ENCODE data around the gene NUDT1.
"Not testable (repeated sequence)": the region's sequence is repeated elsewhere in the genome, so short reads cannot be mapped to it uniquely, and the experiment has no call there.

Gene NUDT1

DNA sequence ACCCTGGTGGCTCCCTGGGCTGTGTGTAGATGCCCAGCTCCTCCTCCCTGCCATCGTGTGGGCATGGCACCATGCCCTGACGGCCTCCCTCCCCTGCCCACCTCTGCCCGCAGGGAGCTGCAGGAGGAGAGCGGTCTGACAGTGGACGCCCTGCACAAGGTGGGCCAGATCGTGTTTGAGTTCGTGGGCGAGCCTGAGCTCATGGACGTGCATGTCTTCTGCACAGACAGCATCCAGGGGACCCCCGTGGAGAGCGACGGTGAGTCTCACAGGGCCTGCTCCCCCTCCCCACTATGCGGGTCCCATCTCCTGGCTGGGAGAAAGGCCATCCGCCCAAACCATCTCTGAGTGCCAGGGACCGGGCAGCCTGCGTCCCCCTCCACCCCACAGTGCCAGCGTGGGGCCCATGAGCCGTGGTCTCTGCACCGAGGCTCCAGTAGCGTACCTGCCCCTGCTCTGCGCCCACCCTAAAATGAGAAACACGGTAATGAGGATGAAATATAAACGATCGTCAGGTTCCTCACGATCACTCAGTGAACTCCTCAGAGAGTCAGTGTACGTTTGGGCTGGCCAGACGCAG is 7.8 kb downstream of the NUDT1 start:
- DNase-seq (ENCODE audit: low read depth): no peak

- no peak for DNase-seq (ENCODE audit: low read depth)
Observed at GRCh38 chr7:2251381-2251780, 9.4 kb downstream of the NUDT1 start.

DNA sequence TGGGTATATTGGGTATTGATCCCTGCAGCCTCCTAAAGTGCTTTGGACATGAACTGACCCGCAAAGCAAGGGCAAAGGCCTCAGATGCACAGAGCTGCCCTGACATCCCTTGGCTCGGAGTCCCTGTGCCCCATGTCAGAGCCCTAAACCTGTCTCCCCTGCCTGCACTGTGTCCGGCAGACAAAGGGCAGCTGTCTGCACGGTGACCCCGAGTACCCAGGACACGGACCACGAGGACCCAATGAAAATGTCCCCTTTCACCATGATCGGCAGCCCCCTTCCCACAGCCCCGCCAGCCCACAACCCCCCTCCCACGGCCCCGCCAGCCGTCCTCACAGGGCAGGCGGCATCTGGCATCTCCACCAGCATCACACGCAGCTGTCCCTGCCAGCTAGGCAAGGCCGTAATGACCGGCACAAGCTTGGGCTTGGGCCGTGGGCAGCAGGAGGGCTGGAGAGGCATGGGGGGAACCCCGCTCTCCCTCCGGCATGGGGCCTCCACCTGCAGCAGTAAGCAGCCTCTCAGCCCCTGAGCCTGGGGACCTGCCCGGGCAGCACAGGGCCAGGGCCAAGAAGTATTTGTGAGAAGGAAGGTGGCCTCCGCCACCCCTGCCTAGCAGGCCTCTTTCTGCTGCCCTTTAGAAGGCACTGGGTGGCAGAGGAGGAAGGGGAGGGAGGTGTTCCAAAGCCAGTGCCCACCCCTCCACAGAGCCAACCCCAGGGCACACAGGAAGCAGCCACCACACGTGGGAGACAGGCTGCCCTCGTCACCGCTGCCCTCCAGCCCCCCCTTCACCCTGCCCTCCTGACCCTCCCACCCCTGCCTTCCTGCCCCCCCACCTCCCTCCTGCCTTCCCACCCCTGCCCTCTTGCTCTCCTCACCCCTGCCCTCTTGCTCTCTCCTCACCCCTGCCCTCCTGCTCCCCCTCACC is 10.1 kb downstream of the NUDT1 start:
- DNase-seq (ENCODE audit: low read depth): no peak

- no peak for DNase-seq (ENCODE audit: low read depth)
Observed at GRCh38 chr7:2253021-2253420, 11.0 kb downstream of the NUDT1 start.

DNA sequence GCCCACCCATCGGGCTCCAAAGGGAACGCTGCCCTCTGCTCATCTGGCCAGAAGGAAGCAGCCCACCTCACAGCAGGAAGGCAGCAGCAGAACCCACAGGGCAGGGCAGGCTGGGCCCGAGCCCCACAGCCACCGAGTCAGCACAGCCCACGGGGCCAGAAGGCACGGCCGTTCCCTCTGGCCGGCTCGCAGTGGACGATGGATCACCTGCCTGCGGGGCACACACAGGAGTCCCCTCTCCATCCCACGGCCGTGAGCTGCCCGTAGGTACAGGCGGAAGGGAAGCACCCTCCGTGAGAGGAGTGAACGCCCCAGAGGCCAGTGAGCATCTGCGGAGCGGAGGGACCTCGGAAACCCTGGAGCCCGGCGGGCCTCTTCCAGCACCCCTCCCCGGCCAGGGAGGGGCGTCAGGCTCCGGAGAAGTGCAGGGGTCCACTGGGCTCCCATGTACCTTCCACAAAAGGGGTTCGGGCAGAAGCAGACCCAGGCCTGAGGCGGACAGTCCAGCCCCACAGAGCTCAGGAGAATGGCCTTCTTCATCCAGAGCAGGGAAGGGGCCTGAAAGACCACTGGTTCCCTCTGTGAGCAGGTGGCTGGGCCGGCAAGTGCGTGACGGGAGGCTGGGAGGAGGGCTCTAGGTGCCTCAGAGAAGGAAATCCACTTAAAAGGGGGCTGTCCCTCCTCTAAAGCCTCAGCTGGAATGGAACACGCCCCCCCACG is 11.7 kb downstream of the NUDT1 start:
- DNase-seq (ENCODE audit: low read depth): no peak

DNA sequence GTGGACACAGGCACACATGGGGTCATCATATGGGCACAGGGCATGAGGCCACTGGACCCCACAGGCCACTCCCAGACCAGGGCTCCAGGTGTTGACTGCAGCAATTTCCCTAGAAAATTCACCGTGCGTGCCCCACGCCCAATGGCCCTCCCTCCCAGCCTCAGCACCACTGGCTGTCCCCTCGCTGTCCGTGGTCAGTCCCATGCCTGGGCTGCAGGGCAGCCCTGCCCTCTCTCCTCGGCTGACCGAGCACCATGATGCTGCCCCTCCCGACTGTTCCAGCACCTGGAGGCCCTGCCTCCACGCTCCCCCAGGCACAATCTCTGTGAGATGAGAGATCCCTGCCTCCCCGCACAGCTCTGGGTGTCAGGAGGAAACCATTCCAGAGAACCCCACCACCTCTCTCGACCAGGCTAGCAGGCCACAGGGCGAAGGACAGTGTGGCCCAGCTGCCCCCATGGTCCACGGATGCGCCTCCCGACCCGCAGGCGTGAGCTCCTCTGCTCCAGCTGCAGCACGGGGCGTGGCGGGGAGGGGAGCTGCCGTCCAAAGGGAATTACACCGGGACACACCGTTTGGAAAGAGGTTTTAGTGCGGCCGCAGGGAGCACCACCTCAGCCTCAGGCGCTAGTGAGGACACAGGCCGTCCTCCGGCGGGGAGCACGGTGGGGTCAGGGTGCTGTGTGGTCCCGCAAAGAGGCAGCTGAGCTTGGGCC is 12.6 kb downstream of the NUDT1 start:
- DNase-seq (ENCODE audit: low read depth): no peak

- DNase-seq (ENCODE audit: low read depth): no peak
Observed at GRCh38 chr7:2255145-2256139, 13.4 kb downstream of the NUDT1 start.

- DNase-seq (ENCODE audit: low read depth): no peak
Observed at GRCh38 chr7:2256306-2257045, 14.4 kb downstream of the NUDT1 start.

DNA sequence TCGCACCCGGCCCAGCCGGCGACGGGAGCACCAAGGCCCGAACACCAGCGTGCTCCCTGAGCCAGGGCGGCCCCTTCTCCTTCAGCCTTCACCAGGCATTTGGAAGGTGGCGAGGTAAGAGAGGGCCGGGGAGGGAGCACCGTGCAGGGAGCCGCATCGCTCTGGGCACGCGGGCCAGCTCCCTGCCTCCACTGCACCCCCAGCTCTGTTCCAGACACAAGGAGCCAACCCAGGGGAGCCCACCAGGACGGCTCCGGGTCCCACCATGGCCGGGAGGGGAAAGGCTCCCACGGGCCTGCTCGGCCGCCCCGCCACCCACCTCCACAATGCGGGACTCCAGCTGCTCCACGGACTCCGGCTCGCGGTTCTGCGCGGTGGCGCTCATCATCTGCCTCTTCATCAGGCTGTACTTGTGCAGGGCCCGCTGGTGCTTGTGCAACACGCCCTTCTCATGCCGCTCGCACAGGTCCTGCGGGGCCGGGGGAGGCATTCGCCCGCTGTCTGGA is 15.1 kb downstream of the NUDT1 start:
- no peak for DNase-seq (ENCODE audit: low read depth)

DNA sequence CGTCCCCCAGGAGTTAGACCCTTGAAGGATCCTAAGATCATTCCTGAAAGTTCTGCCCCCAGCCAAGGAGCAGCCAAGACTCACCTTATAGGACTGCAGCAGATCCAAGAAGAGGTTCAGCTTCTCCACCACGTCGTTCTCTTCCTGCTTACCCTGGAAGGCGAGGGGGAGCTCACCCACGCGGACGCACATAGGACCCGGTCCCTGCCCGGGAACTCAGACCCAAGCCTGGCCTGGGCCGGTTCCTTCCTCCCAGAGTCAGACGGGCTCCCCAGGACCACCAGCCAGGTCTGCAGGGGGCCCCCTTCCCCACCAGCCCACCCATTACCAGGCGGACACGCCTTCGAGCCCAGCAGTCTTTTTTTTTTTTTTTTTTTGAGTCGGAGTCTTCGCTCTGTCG is 15.6 kb downstream of the NUDT1 start:
- no peak for DNase-seq (ENCODE audit: low read depth)

GRCh38 chr7:2258661-2259365 is 16.8 kb downstream of the NUDT1 start:
- DNase-seq (ENCODE audit: low read depth): no peak

- no peak for DNase-seq (ENCODE audit: low read depth)
Observed at GRCh38 chr7:2259480-2259879, 17.5 kb downstream of the NUDT1 start.

DNA sequence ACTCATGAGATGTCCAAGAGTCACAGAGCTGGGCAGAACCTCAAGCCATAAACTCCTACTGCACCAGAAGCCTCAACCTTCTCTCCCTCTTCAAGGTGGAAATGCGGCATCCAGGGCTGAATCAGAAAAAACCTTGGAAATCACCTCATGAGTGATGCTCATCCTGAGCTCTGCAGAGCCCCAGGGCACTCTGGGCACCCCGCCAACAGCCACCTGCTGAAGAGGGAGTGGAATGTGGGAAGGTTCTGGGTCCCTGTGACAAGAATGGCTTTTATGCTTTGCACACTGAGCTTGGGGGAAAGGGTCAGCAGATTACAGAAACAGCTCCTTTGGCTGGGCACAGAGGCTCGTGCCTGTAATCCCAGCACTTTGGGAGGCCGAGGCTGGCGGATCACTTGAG is 18.8 kb downstream of the NUDT1 start:
- no peak for DNase-seq (ENCODE audit: low read depth)

DNA sequence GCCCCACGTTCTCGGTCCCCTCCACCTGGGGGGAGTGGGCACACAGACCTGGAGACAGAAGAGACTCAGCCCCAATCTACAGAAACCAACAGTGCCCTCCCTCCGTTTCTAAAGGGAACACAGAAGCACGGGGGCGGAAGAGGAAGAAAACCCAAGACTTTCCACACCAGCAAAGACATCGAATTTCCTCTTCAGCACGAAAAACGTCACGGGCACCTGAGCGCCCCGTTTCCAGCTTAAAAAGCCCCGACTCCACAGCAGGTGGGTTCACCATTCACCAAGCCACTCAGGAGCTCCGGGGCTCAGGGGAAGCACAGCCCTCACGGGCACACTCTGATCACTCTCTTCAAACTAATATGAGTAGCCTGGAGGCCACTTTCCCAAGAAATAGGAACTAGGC is 19.6 kb downstream of the NUDT1 start:
- DNase-seq (ENCODE audit: low read depth): no peak

DNA sequence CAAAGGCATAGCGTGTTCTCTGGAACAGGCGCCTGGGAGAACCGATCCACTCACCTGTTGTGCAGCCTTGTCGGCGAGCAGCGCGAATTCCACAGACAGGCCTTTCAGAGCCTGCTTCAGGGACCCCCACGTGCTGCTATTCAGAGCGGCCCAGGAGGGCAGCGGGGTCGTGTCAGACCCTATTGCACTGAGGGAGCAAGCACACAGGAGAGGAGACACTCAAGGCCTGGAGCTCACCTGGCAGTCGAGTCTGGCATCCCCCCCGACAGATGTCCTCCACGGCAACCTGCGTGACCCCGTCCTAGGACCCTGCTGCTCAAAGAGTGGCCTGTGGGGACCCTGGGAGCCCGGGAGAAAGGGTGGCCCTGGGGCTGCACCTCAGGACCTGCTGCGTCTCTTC is 21.1 kb downstream of the NUDT1 start:
- DNase-seq (ENCODE audit: low read depth): no peak

- DNase-seq (ENCODE audit: low read depth): no peak
Observed at GRCh38 chr7:2264158-2264557, 22.1 kb downstream of the NUDT1 start.

DNA sequence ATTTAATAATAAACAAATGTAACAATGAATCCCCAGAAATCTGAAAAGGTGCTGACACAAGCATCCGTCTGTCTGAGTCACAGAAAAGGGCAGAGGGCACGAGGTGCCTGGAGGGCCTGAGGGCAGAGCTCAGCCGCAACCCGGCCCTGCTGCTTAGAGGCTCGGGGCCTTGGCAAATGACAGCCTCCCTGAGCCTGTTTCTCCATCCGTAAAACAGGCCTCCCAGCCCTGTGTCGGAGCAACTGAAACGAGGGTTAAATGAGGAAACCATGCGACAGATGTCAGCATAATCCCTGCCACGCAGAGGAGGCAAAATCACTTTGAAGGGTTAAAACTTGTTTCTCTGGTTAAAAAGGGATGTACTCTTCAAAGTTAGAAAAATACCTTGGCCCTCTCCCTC is 24.9 kb downstream of the NUDT1 start:
- no peak for DNase-seq (ENCODE audit: low read depth)

DNA sequence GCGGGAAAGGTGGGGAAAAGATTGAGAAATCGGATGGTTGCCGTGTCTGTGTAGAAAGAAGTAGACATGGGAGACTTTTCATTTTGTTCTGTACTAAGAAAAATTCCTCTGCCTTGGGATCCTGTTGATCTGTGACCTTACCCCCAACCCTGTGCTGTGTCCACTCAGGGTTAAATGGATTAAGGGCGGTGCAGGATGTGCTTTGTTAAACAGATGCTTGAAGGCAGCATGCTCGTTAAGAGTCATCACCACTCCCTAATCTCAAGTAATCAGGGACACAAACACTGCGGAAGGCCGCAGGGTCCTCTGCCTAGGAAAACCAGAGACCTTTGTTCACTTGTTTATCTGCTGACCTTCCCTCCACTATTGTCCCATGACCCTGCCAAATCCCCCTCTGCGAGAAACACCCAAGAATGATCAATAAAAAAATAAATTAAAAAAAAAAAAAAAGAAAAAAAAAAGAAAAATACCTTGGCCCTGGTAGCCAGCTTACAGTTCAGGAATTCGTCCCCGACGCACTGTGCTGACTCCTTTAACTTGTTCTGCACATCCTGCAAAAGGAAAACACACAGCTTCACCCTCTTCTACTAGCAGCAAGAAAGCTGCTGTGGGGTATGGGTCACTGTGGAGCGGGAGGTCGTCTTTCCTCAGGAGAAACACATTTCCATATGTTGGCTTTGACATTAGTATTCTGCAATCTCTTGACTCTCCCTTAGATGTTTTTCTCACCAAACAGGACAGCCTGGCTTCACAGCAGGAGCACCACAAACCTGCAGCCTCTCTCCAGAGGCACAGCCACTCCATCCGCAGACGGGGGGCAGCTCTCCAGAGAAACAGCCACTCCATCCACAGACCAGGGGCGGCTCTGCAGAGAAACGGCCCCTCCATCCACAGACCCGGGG is 27.3 kb downstream of the NUDT1 start:
- not testable (repeated sequence) for DNase-seq (ENCODE audit: low read depth)
